Stimulated activated CD4-positive, alpha-beta T cell treated with anti-CD3 and anti-CD28 coated beads, Interleukin-1b, Interleukin-23, amount 100 ng/mL, for 48 hours (primary cell): ENCODE measurements around the gene RPL7L1.
"Not testable (repeated sequence)": the region's sequence is repeated elsewhere in the genome, so short reads cannot be mapped to it uniquely, and the experiment has no call there.

Experiments used
- DNase-seq: peaks from one replicate; pipeline ENCODE4 v3.0.0-alpha.2; 2020

The RPL7L1 gene

DNA sequence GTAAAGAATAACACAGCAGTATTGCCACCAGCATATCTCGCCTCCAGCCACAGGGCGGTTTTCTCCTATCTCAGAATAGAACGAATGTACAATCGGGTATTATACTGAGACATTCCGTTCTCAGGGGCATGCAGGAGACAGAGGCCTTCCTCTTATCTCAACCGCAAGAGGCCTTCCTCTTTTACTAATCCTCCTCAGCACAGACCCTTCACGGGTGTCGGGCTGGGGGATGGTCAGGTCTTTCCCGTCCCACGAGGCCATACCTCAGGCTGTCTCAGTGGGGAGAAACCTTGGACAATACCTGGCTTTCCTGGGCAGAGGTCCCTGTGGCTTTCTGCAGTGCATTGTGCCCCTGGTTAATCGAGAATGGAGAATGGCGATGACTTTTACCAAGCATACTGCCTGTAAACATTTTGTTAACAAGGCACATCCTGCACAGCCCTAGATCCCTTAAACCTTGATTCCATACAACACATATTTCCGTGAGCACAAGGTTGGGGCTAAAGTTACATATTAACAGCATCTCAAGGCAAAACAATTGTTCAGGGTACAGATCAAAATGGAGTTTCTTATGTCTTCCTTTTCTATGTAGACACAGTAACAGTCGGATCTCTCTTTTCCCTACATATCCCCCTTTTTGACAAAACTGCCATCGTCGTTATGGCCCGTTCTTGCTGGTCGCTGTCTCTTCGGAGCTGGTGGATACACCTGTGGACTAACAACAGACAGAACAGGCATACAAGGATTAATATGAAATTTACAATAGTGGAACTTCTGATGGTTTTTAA, 14.8 kb downstream of the RPL7L1 start:
- DNase-seq: not testable (repeated sequence)

DNA sequence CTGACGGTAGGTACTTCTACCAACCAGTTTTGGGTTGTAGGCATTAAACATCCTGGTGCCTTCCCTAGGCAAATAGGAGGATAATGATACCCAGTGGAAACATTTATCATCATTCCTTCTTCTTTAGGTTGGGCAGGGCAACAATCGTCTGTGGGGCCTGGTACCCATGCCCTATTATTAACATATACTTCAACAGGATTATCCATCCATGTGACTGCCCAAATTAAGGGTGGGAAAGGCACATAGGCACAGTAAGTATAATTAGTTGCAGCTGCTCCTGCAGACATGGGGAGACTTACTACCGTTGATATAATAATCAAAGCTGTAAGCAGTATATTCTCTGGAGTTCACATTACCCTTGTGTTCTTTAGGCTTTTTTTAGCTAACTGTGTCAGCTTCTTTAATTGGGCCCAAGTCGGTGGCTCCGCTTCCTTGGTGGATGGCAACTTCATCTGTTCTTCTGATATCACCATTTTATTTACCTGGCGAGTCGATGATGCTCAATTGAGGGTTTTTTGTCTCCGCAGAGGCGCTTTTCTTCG, 16.8 kb downstream of the RPL7L1 start:
- DNase-seq: no peak

DNA sequence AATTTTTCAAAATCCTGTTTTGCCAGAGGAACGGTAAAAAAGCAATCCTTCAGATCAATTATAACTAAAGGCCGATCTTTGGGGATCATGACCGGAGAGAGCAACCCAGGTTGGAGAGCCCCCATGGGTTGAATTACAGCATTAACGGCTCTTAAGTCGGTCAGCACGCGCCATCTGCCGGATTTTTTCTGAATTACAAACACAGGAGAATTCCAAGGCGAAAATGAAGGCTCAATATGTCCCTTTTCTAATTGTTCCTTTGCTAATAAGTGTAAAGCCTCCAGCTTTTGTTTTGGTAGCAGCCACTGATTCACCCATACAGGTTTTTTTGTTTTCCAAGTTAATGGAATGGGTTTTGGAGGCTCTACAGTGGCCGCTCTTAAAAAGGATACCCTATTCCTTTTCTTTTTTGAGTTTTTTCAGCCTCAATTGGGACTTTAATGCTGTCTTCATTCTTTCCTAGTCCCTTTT, 19.5 kb downstream of the RPL7L1 start:
- peak; percentile 61 for DNase-seq

DNA sequence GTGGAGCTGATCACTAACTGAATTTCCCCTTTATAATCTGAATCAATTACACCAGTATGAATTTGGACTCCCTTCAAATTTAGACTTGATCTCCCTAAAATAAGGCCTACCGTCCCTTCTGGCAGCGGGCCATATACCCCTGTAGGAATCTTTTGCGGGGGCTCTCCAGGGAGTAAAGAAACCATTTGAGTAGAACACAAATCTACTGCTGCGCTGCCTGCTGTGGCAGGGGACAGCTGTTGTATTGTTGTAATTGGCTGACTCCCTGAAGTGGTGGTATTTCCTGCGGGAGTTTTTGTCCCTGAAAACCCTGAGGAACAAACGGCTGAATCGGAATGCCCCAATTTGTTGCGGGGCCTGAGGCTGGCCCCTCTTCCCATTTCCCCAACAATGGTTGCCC, 20.5 kb downstream of the RPL7L1 start:
- no peak for DNase-seq

DNA sequence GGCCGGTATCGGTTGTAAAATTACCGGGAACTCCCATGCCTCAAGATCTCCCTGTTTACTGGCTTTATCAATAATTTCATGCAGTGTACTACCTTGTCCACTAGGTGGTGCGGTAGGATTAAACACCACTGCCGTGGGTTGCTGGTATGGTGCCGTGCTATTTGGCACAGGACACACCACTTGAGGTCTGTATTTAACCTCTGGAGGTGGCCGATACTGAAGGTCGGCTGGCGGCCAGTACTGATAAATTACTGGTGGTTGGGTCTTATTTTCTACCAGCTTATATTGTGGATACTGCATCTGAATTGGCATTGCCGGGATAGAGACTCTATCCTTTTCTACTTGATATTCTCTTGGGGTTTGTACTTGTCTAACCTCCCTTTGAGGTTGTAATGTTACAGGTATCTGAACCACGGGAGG, 22.1 kb downstream of the RPL7L1 start:
- DNase-seq: peak; percentile 66

DNA sequence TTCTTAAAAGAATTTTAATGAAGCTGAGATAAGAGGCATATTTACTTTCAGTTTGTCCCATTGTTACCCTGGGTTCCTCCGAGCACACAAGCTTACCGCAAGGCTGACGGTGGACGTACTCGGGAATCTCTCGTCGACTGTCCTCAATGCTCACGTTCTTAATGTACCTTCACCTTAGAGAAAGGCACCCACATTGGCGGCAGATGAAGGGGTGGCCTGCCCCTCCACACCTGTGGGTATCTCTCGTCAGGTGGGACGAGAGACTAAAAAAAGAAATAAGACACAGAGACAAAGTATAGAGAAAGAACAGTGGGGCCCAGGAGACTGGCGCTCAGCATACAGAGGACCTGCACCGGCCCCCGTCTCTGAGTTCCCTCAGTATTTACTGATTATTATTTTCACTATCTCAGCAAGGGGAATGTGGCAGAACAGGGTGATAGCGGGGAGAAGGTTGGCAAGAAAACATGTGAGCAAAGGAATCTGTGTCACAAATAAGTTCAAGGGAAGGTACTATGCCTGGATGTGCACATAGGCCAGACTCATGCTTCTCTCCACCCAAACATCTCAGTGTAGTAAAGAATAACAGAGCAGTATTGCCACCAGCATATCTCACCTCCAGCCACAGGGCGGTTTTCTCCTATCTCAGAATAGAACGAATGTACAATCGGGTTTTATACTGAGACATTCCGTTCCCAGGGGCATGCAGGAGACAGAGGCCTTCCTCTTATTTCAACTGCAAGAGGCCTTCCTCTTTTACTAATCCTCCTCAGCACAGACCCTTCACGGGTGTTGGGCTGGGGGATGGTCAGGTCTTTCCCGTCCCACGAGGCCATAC, 23.2 kb downstream of the RPL7L1 start:
- DNase-seq: not testable (repeated sequence)

DNA sequence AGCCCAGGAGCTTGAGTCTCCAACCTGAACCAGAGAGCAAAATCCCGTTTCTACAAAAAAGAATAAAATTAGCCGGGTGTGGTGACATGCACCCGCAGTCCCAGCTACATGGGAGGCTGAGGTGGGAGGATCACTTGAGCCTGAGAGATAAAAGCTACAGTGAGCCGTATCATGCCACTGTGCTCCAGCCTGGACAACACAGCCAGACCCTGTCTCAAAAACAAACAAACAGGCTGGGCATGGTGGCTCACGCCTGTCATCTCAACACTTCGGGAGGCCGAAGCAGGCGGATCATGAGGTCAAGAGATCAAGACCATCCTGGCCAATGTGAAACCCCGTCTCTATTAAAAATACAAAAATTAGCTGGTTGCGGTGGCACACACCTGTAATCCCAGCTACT, 25.1 kb downstream of the RPL7L1 start:
- DNase-seq: no peak

DNA sequence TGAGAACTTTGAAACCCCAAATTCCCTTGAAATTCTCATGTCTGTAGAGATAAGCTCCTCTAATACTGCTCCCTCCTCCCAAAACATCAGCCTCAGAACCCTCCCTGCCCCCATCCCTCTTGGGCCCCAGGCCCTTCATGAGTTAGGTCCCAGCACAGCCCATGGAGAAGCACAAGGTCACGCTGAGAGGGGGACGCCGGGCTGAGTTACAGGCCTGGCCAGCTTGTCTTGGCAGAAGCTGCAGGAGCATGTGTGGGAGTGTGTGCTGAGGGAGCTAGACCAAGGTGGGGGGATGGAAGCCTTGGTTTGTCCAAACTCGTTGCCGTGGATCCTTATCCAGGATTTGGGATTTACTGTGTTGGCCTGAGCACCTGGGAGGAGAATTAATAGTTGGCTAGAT, 27.9 kb downstream of the RPL7L1 start:
- DNase-seq: no peak

DNA sequence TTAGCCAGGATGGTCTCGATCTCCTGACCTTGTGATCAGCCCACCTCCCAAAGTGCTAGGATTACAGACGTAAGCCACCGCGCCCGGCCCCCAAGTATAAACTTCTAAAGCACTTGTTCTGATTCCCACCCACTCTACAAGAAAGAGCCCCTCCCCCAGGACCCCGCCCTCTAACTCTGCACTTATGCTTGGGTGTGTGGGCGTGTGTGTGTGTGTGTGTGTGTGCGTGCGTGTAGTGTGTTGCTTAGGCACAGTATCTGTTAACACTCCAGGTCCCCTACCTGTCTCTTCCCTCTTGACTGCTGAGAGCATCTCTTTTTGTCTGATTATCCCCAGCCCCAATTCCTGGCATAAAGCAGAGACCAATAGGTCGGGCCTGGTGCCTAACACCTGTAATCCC, 30.4 kb downstream of the RPL7L1 start:
- no peak for DNase-seq

DNA sequence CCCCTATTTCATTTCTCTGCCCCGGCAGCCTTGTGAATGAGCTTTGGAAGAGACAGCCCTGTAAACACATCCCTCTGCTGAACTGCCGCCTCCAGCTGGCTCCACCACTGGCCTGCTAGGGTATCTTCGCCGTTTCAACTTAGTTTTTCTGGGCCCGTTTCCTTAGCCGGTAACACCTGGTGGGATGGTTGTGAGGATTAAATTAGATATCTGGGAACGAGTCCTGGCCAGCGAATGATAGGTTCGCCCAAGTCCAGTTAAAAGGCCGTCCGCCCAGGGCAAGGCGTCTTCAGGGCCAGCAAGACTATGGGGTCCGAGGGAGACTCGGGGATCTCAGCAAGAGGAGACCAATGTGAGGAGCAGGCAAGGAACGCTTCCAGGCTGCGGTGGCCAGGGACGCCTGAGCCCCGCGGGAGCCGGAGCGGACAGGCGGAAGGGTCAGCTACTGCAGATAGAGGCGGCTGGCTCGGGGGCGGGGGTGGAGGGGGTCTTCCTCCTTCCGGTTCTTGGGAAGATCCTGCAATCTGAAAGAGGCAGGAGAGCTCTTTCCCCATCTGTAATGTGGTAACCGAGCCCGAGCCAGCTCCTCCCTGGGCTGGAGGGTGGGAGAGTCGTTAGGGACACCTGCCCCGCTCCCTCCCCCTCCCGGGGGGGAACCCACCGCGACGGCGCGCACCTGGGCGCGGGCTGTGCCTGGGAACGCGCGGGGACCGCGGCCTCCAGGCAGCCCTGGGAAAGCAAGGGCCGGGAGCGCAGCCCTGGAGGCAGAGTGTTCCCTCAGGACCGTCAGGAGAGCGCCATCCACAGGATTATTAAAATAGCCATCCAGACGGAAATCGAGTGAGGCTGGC, 32.0 kb downstream of the RPL7L1 start:
- no peak for DNase-seq

DNA sequence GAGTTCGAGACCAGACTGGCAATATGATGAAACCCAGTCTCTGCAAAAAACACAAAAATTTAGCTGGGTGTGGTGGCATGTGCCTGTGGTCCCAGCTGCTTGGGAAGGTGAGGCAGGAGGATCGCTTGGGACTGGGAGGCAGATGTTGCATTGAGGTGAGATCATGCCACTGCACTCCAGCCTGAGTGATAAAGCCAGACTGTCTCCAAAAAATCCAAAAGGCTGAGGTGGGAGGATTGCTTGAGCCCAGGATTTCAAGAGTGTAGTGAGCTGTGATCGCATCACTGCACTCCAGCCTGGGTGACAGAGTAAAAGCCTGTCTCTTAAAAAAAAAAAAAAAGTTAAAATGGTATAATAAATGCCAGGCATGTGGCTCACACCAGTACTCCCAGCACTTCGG, 35.1 kb downstream of the RPL7L1 start:
- no peak for DNase-seq

DNA sequence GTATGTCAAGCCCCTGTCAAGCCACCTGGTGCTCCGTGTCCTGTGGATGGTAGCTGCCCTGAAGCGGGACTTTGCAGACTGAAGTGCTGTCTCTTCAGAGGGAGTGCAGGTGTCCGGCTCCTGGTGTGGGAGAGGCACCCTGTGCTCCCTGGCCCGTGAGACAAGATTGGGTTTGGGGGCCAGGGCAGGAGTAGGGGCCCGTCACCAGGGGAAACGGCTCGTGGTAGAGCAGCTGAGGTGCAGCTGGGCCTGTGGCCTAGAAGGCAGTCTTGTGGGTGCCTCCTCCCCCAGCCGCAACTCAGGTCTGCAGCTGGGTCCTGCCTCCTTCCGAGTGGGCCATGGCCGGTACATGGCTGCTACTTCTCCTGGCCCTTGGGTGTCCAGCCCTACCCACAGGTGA, 36.3 kb downstream of the RPL7L1 start, which contains the start of gene PTCRA:
TSS of gene PTCRA (plus strand) at position 322 of the 400 bp plus-strand sequence. CDS start at position 339, 17 bp downstream.
- no peak for DNase-seq

DNA sequence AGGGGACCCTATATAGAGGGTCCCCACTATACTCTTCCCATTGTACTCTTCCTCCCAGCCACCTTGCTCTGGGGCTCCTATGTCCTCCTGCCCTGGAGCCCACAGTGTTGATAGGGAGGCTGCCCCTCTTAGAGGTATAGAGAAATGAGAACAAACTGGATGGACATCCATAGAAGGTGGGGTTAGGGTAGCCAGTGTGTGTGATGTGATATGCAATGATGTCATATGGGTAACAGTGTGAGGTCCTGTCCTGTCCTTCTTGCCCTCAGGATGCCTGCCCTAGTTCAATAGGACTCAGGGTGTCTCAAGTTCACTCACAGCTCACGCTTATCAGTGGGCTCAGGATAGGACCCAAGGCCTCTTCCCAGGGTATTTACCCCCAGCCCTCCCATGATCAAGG, 36.9 kb downstream of the RPL7L1 start:
- DNase-seq: no peak

DNA sequence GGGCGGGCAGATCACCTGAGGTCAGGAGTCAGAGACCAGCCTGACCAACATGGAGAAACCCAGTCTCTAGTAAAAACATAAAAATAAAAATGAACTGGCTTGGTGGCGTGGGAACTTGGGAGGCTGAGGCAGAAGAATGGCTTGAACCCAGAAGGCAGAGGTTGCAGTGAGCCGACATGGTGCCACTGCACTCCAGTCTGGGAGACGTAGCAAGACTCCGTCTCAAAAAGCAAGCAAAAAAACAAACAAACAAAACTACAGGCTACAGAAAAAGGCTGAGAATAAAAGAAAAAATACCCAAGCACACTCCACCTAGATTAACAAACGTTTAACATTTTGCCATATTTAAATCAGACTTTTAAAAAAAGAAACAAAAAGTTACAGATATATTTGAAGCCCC, 42.4 kb downstream of the RPL7L1 start:
- no peak for DNase-seq

DNA sequence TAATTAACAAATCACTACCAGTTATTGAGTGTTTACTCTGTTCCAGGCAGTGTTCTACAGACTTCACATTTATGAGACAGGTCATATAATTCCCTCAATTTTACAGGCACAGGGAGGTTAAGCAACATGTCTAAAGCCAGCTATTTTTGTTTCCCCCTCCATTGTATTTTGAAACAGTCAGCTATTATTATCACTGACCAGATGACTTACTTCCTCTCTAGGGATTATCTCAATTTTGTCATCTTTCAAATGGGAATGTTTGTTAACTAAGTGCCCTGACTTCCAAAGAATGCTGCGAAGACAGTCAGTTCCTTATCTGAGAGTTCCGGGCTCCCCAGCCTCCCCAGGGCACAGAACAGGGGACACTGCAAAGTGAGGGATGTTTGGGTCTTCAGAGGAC, 44.2 kb downstream of the RPL7L1 start:
- no peak for DNase-seq

DNA sequence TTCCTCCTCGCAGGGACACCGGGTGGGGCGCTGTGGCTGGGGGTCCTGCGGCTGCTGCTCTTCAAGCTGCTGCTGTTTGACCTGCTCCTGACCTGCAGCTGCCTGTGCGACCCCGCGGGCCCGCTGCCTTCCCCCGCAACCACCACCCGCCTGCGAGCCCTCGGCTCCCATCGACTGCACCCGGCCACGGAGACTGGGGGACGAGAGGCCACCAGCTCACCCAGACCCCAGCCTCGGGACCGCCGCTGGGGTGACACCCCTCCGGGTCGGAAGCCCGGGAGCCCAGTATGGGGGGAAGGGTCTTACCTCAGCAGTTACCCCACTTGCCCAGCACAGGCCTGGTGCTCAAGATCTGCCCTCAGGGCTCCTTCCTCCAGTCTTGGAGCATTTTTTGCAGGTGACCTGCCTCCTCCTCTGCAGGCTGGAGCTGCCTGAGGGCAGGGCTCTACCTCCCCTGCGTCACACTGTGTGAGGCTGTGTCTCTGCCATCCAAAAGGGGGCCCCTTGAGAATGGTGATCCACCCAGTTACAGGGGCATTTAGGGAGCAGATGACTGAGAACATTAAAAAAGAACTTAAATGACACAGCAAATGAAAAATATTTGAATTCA, 45.9 kb downstream of the RPL7L1 start:
- DNase-seq: no peak

DNA sequence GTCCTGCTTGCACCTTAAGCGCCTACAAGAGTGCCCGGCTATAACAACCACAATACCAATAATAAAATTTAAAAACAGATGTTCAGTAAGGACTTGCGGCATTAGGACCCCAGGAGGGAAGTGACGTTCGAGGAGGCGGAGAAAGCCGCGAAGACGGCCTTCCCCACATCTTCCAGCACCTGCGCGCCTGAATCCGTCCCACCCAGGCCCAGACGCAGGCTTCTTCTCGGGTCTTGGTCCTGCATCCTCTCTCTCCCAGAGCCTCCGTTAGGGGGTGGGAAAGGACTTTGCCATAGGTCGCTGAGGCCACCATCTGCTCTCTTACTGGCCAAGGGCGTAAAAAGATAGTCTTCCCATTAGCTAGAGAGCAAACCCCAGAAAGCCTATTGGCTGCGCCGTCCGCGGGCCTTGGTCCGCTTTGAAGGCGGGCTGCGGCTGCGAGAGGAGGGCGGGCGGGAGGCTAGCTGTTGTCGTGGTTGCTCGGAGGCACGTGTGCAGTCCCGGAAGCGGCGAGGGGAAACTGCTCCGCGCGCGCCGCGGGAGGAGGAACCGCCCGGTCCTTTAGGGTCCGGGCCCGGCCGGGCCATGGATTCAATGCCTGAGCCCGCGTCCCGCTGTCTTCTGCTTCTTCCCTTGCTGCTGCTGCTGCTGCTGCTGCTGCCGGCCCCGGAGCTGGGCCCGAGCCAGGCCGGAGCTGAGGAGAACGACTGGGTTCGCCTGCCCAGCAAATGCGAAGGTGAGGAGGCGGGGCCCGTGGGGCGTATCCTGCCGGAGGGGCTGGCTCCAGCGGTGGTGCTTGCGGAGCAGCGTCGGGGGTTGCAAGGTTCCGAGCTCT, 49.8 kb downstream of the RPL7L1 start, which contains the start of gene CNPY3:
TSS of gene CNPY3 (plus strand) at position 495 of the 835 bp plus-strand sequence. CDS start at position 586, 91 bp downstream.
- DNase-seq: peak; percentile 97

DNA sequence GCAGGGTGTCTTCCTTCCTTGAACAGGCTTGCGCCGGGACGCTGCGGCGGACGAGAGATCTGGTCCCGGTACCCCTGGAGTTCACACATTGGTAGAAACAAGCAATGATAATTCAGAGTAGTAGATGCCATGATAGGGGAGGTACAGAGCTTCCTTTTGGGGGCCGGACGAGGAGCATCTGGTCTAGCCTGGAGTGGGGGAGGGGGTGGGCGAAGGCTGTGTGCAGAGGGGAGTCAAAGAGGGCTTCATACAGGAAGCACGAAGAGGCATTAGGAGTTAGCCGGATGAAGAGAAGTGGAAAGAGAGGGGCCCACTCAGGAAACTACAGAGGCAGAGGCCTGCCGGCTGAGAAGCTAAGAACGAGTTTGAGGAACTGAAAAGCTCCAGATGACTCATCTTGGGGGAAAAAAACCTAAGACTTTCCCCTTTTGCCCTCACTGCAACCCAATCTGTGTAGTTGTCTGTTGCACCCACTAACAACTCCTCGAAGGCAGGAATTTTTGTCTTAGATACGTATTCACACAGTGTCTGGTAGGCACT, 50.5 kb downstream of the RPL7L1 start:
- peak; percentile 61 for DNase-seq

DNA sequence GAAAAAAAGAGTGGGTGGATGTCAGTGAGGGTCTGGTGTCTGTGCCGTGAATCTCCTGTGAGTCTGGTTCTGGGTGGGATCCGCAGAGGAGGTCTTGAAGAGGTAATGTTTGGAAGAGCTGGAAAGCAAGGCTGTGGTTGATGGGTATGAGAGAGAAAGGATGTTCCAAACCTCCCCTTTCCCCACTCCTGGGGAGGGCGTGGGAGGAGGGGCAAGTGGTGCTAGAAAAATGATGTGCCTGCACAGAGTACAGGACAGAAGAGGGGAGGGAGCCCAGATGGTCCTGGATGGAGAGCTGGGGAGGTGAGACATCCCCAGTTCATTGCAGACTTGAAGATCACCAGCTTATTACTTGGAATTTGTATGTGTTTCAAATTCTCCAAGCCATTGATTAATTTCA, 53.0 kb downstream of the RPL7L1 start:
- DNase-seq: no peak

DNA sequence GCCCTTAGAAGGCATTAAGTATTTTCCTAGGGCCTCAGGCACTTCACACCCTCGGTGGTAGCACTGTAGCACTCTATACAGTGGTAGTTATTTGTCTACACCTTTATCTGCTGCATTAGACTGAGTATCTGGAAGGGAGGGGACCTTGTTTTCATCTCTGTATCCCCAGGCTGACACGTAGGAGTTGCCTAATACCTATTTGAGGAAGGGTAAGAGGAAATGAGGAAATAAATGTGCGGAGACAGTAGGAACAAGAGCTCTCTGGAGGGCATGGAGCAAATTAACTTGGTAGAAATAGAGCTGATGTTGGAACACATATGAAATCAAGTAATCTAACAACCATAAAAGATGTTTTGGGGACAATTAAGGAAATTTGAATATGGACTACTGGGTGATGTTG, 53.8 kb downstream of the RPL7L1 start:
- DNase-seq: no peak

DNA sequence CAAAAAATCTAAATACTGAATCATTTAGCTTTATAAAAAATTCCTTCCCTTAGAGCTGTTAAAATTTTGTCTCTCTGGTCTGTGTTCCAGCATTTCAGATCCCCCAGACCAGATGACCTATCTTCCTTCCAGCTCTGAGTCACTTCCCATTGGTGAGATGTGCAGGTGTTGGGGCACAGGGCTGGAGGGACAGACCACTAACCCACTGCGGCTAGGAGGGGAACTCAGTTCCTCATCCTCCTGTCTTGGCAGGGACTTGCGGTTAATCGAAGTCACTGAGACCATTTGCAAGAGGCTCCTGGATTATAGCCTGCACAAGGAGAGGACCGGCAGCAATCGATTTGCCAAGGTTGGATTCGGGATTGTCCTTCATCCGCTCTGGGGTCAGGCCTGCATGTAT, 55.9 kb downstream of the RPL7L1 start:
- no peak for DNase-seq
